NCI-H2196 treated with DMSO at 0.1 percent for 48 hours (cell line): Measurements from ENCODE around the gene COQ9.
A peak's percentile ranks its signal among the peaks of the same experiment; 100 is the strongest.
"Not testable (repeated sequence)": the region's sequence is repeated elsewhere in the genome, so short reads cannot be mapped to it uniquely, and the experiment has no call there.

Source experiments
- DNase-seq: peaks from one replicate; lab custom pipeline; 2025; ENCODE audit not compliant: unreplicated experiment; lab: John Stamatoyannopoulos, UW

COQ9 gene

GRCh38 chr16:57426356-57426755 lies 20.9 kb upstream of the COQ9 start:
- no peak for DNase-seq

- DNase-seq: no peak
Observed at GRCh38 chr16:57427307-57427706, 20.0 kb upstream of the COQ9 start.

- DNase-seq: no peak
Observed at GRCh38 chr16:57427824-57428223, 19.5 kb upstream of the COQ9 start.

- DNase-seq: no peak
Observed at GRCh38 chr16:57430955-57431354, 16.3 kb upstream of the COQ9 start.

GRCh38 chr16:57432505-57432904 lies 14.8 kb upstream of the COQ9 start:
- no peak for DNase-seq

- DNase-seq: no peak
Observed at GRCh38 chr16:57432989-57433388, 14.3 kb upstream of the COQ9 start.

- no peak for DNase-seq
Observed at GRCh38 chr16:57434003-57434402, 13.3 kb upstream of the COQ9 start.

GRCh38 chr16:57435838-57436237 lies 11.4 kb upstream of the COQ9 start:
- DNase-seq: no peak

- DNase-seq: not testable (repeated sequence)
Observed at GRCh38 chr16:57439947-57440346, 7.3 kb upstream of the COQ9 start.

- not testable (repeated sequence) for DNase-seq
Observed at GRCh38 chr16:57440551-57440950, 6.7 kb upstream of the COQ9 start.

GRCh38 chr16:57444711-57445110 lies 2.6 kb upstream of the COQ9 start:
- no peak for DNase-seq

GRCh38 chr16:57445510-57445909 lies 1.8 kb upstream of the COQ9 start:
- no peak for DNase-seq

- DNase-seq: no peak
Observed at GRCh38 chr16:57446531-57447185, 621 bp upstream of the COQ9 start.

GRCh38 chr16:57452021-57452420 lies 4.7 kb downstream of the COQ9 start:
- no peak for DNase-seq

- DNase-seq: peak; percentile 31
Observed at GRCh38 chr16:57462209-57462977, 15.1 kb downstream of the COQ9 start, which contains the start of gene POLR2C. POLR2C (plus strand) TSS chr16:57462679; CDS start chr16:57462725, 46 bp downstream.

- no peak for DNase-seq
Observed at GRCh38 chr16:57462978-57463362, 15.7 kb downstream of the COQ9 start.

- no peak for DNase-seq
Observed at GRCh38 chr16:57464523-57464922, 17.2 kb downstream of the COQ9 start.

- no peak for DNase-seq
Observed at GRCh38 chr16:57468346-57468745, 21.1 kb downstream of the COQ9 start.

GRCh38 chr16:57469046-57469445 lies 21.8 kb downstream of the COQ9 start:
- no peak for DNase-seq

GRCh38 chr16:57469917-57470470 lies 22.7 kb downstream of the COQ9 start:
- no peak for DNase-seq

- DNase-seq: no peak
Observed at GRCh38 chr16:57470711-57471110, 23.4 kb downstream of the COQ9 start.

- DNase-seq: no peak
Observed at GRCh38 chr16:57471209-57471608, 23.9 kb downstream of the COQ9 start.
